CMK (cell line): ENCODE results near the gene NGFR.

Source experiments
- DNase-seq: peaks from one replicate; pipeline ENCODE4 v3.0.0-alpha.2; 2010; ENCODE audit warnings: low read depth

Gene NGFR

GRCh38 chr17:49515196-49515770 lies 20.2 kb downstream of the NGFR start:
- DNase-seq: peak; percentile 69

GRCh38 chr17:49516180-49516579 lies 21.1 kb downstream of the NGFR start:
- DNase-seq: no peak

- DNase-seq: no peak
These were observed 23.4 kb downstream of the NGFR start for GRCh38 chr17:49518346-49519078.

GRCh38 chr17:49519781-49520180 lies 24.7 kb downstream of the NGFR start:
- no peak for DNase-seq

GRCh38 chr17:49520386-49521087 lies 25.4 kb downstream of the NGFR start:
- DNase-seq: no peak

- no peak for DNase-seq
These were observed 26.0 kb downstream of the NGFR start for GRCh38 chr17:49521088-49521450.

GRCh38 chr17:49521471-49522356 lies 26.6 kb downstream of the NGFR start:
- DNase-seq: no peak

GRCh38 chr17:49522357-49522890 lies 27.3 kb downstream of the NGFR start:
- DNase-seq: no peak

GRCh38 chr17:49523196-49523595 lies 28.1 kb downstream of the NGFR start:
- no peak for DNase-seq

- DNase-seq: no peak
These were observed 28.8 kb downstream of the NGFR start for GRCh38 chr17:49523706-49524472.

GRCh38 chr17:49524473-49525359 lies 29.6 kb downstream of the NGFR start:
- DNase-seq: no peak

GRCh38 chr17:49525831-49526741 lies 31.0 kb downstream of the NGFR start:
- no peak for DNase-seq

- no peak for DNase-seq
These were observed 33.0 kb downstream of the NGFR start for GRCh38 chr17:49527927-49528651.

- no peak for DNase-seq
These were observed 33.9 kb downstream of the NGFR start for GRCh38 chr17:49528966-49529365.

- DNase-seq: no peak
These were observed 35.0 kb downstream of the NGFR start for GRCh38 chr17:49530118-49530517.

- no peak for DNase-seq
These were observed 48.8 kb downstream of the NGFR start for GRCh38 chr17:49543860-49544259.

GRCh38 chr17:49545007-49545660 lies 50.0 kb downstream of the NGFR start:
- DNase-seq: no peak
